Muscle layer of duodenum (tissue), 2 donors: ENCODE measurements around the gene MAP6.
"Not testable (repeated sequence)": the region's sequence is repeated elsewhere in the genome, so short reads cannot be mapped to it uniquely, and the experiment has no call there.

Experiments used
- H3K27ac ChIP-seq: one replicate; pipeline ENCODE4 v1.7.0; 2013; ENCODE audit warnings: mild to moderate bottlenecking, low read length
- H3K27me3 ChIP-seq: one replicate; pipeline ENCODE4 v1.7.0; 2013; ENCODE audit warnings: low read depth, mild to moderate bottlenecking, control low read depth, low read length
- H3K36me3 ChIP-seq, 2 donors: one replicate each; pipeline ENCODE4 v1.7.0; 2013; ENCODE audit warnings: low read length in 2 of 2, control low read depth in 1 of 2, mild to moderate bottlenecking in 1 of 2; ENCODE audit not compliant: insufficient read depth in 2 of 2, control insufficient read depth in 1 of 2
- H3K4me1 ChIP-seq, 2 donors: one replicate each; pipeline ENCODE4 v1.7.0; 2013; ENCODE audit warnings: low read length in 2 of 2, mild to moderate bottlenecking in 2 of 2, control low read depth in 1 of 2, moderate library complexity in 1 of 2; ENCODE audit not compliant: insufficient read depth in 2 of 2, control insufficient read depth in 1 of 2
- H3K4me3 ChIP-seq, 2 donors: one replicate each; pipeline ENCODE4 v1.7.0; 2013; ENCODE audit warnings: low read length in 2 of 2, low read depth in 1 of 2, mild to moderate bottlenecking in 1 of 2
- H3K9me3 ChIP-seq, 2 donors: one replicate each; pipeline ENCODE4 v1.7.0; 2013; ENCODE audit warnings: low read length in 2 of 2, control low read depth in 1 of 2, mild to moderate bottlenecking in 1 of 2; ENCODE audit not compliant: control insufficient read depth in 1 of 2
- donor health status: healthy.

Gene MAP6

DNA sequence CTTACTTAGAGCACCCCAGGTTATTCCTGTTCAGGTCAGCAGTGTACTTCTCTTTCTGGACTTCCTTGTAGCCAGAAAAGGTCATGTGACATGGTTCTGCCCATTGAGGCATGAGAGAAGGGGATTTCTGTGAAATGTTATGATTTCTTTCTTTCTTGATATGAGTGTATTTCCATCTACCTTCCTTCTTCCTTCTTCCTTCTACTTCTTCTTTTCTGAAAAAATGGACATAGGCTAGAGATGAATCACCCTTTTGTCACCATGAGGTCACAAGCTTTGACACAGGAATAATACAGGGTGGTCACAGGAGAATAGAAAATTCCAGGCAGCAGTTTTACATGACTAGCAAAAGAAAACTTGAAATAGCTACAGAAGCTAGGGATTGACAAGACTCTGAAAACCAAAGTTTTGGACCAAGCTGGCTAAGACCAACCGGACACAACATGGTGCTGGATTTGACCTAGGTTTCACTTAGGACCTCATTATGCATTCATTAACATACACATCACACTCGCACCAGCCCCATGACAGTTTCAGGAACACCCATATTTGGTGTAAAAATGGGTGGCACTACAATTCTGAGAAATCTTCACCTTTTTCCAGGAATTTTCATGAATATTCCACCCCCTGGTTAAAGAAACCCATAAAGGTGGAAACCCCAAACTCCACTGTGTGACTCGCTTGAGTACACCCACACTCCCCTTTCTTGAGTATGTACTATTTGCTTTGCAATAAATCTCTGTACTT, 21.2 kb upstream of the MAP6 start:
- Histone ChIP-seq H3K4me1 (no peaks in the 10 kb centered on the region), H3K9me3 (peaks cover 0 to 6% of the 10 kb centered on the region in 2 donors), H3K36me3 (no peaks in the 10 kb centered on the region), H3K27ac (no peak overlapping the region), H3K4me3 (no peak overlapping the region), H3K27me3 (no peaks in the 10 kb centered on the region)

GRCh38 chr11:75683856-75684255, 15.0 kb upstream of the MAP6 start:
- not testable (repeated sequence) for H3K36me3 ChIP-seq, H3K27ac ChIP-seq, H3K4me1 ChIP-seq, H3K27me3 ChIP-seq, H3K4me3 ChIP-seq
- H3K9me3 ChIP-seq: peaks cover 0 to 10% of the 10 kb centered on the region in 2 donors

- no peak overlapping the region for H3K4me3 ChIP-seq
- H3K36me3 ChIP-seq: no peaks in the 10 kb centered on the region
- H3K27ac ChIP-seq: no peak overlapping the region
- H3K27me3 ChIP-seq: peaks cover 4% of the 10 kb centered on the region
- H3K4me1 ChIP-seq: no peaks in the 10 kb centered on the region
- H3K9me3 ChIP-seq: peaks cover 0 to 4% of the 10 kb centered on the region in 2 donors
Observed at GRCh38 chr11:75679566-75679965, 10.7 kb upstream of the MAP6 start.

GRCh38 chr11:75678620-75679259, 9.9 kb upstream of the MAP6 start:
- Histone ChIP-seq H3K27me3 (peaks cover 4% of the 10 kb centered on the region), H3K4me1 (no peaks in the 10 kb centered on the region), H3K36me3 (no peaks in the 10 kb centered on the region), H3K27ac (no peak overlapping the region), H3K9me3 (peaks cover 0 to 4% of the 10 kb centered on the region in 2 donors), H3K4me3 (no peak overlapping the region)

GRCh38 chr11:75677909-75678308, 9.1 kb upstream of the MAP6 start:
- Histone ChIP-seq H3K36me3 (no peaks in the 10 kb centered on the region), H3K27me3 (peaks cover 4% of the 10 kb centered on the region), H3K27ac (no peak overlapping the region), H3K4me3 (no peak overlapping the region), H3K9me3 (no peaks in the 10 kb centered on the region), H3K4me1 (no peaks in the 10 kb centered on the region)

GRCh38 chr11:75677275-75677674, 8.4 kb upstream of the MAP6 start:
- H3K9me3 ChIP-seq: no peaks in the 10 kb centered on the region
- H3K4me3 ChIP-seq: no peak overlapping the region
- no peaks in the 10 kb centered on the region for H3K36me3 ChIP-seq
- no peak overlapping the region for H3K27ac ChIP-seq
- H3K27me3 ChIP-seq: peaks cover 4% of the 10 kb centered on the region
- H3K4me1 ChIP-seq: no peaks in the 10 kb centered on the region

DNA sequence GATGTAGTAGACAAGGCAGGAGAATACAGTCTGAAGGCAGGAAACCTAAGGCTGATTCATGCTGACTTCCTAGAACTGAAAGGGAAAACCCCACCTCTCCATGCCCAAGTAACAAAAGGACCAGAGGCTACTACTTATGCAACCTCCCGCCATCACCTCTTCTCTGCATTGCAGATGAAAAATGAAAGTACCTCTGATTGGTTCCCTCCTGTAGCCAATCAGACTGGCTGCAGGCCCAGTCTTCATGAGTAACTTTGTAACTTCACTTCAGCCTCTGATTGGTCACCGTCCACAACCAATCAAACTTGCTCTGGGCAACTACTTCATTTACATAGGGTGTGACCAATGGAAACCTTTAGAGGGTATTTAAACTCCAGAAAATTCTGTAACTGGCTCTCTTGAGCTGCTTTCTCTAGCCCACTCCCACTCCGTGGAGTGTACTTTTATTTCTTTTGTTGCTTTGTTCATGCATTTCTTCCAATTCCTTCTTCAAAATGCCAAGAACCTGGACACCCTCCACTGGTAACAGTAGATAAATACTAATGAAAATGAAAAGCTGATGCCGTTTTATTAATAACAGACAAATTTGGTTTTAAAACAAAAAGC, 5.2 kb upstream of the MAP6 start:
- peaks cover 0 to 3% of the 10 kb centered on the region in 2 donors for H3K4me1 ChIP-seq
- no peaks in the 10 kb centered on the region for H3K9me3 ChIP-seq
- H3K27ac ChIP-seq: no peak overlapping the region
- H3K27me3 ChIP-seq: peaks cover 9% of the 10 kb centered on the region
- no peaks in the 10 kb centered on the region for H3K36me3 ChIP-seq
- no peak overlapping the region for H3K4me3 ChIP-seq

- peaks cover 10% of the 10 kb centered on the region for H3K27me3 ChIP-seq
Observed at GRCh38 chr11:75667831-75668450, 897 bp downstream of the MAP6 start.

GRCh38 chr11:75667255-75667830, 1.5 kb downstream of the MAP6 start:
- Histone ChIP-seq H3K9me3 (no peaks in the 10 kb centered on the region), H3K27me3 (peaks cover 10% of the 10 kb centered on the region), H3K4me1 (peaks cover 0 to 18% of the 10 kb centered on the region in 2 donors), H3K4me3 (peak overlapping the region in 1 of 2 donors; percentile 69), H3K27ac (no peak overlapping the region), H3K36me3 (no peaks in the 10 kb centered on the region)

More at GRCh38 chr11:75667831-75668450, 897 bp downstream of the MAP6 start:
- Histone ChIP-seq H3K9me3 (no peaks in the 10 kb centered on the region), H3K36me3 (no peaks in the 10 kb centered on the region), H3K4me3 (peak overlapping the region; percentile 52 to 69), H3K4me1 (peaks cover 0 to 18% of the 10 kb centered on the region in 2 donors), H3K27ac (no peak overlapping the region)

GRCh38 chr11:75665990-75666389, 2.8 kb downstream of the MAP6 start:
- Histone ChIP-seq H3K9me3 (no peaks in the 10 kb centered on the region), H3K27ac (no peak overlapping the region), H3K4me3 (no peak overlapping the region), H3K36me3 (no peaks in the 10 kb centered on the region), H3K27me3 (peaks cover 10% of the 10 kb centered on the region), H3K4me1 (peaks cover 0 to 18% of the 10 kb centered on the region in 2 donors)

DNA sequence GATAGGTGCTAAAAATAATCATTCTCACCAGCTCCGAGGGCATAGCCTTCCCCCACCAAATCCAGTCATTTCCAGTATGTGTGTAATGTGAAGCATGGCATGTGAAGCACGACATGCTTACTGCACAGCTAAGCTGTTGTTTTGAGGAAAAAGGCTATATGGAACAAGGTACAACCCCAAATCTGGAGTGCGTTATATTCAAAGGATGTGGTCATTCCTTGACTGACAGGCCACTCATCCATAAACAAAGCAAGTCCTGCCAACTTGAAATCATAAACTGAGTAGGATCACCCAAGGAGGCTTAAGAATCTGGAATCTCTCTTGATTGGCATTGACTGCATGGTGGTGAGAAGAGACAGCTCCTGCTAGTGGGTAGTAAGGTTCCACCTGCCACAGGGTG, 3.7 kb downstream of the MAP6 start:
- no peak overlapping the region for H3K27ac ChIP-seq
- H3K4me3 ChIP-seq: no peak overlapping the region
- H3K36me3 ChIP-seq: no peaks in the 10 kb centered on the region
- no peaks in the 10 kb centered on the region for H3K9me3 ChIP-seq
- H3K4me1 ChIP-seq: peaks cover 0 to 18% of the 10 kb centered on the region in 2 donors
- peaks cover 10% of the 10 kb centered on the region for H3K27me3 ChIP-seq
